ENCODE results near the gene PPP1R3D.
A peak's percentile ranks its signal among the peaks of the same experiment; 100 is the strongest.
"Not testable (repeated sequence)": the region's sequence is repeated elsewhere in the genome, so short reads cannot be mapped to it uniquely, and the experiment has no call there.

PPP1R3D gene

GRCh38 chr20:59958626-59959025 is 18.5 kb upstream of the PPP1R3D start:
- Mint-ChIP-seq H3K9me3 (no peaks in the 10 kb centered on the region), H3K27me3 (no peaks in the 10 kb centered on the region), H3K4me3 (no peak overlapping the region), H3K27ac (no peak overlapping the region), H3K4me1 (no peaks in the 10 kb centered on the region), H3K36me3 (peaks cover 6% of the 10 kb centered on the region)
- ATAC-seq (ENCODE audit: low read depth) (no peak), DNase-seq (ENCODE audit: low spot score in 2 of 2) (no peak)

- H3K27me3 Mint-ChIP-seq, result no peaks in the 10 kb centered on the region
- no peaks in the 10 kb centered on the region for H3K4me1 Mint-ChIP-seq
- H3K4me3 Mint-ChIP-seq, result no peak within 1 kb of the TSS
- peaks cover 6% of the 10 kb centered on the region for H3K36me3 Mint-ChIP-seq
- no peak for ATAC-seq (ENCODE audit: low read depth)
- no peak within 1 kb of the TSS for H3K27ac Mint-ChIP-seq
- no peak for DNase-seq (ENCODE audit: low spot score in 2 of 2)
- no peaks in the 10 kb centered on the region for H3K9me3 Mint-ChIP-seq
Observed at GRCh38 chr20:59958123-59958522, 18.0 kb upstream of the PPP1R3D start, which contains the start of gene CDH26. Gene CDH26 (plus strand): TSS chr20:59958423. CDS start chr20:59958727, 304 bp downstream.

GRCh38 chr20:59957568-59957967 is 17.5 kb upstream of the PPP1R3D start:
- H3K36me3 Mint-ChIP-seq; ATAC-seq (ENCODE audit: low read depth); H3K9me3 Mint-ChIP-seq; H3K27ac Mint-ChIP-seq; DNase-seq (ENCODE audit: low spot score in 2 of 2); H3K4me3 Mint-ChIP-seq; H3K4me1 Mint-ChIP-seq; H3K27me3 Mint-ChIP-seq: not testable (repeated sequence)

GRCh38 chr20:59955131-59955796 is 15.2 kb upstream of the PPP1R3D start:
- Mint-ChIP-seq H3K4me1 (no peaks in the 10 kb centered on the region), H3K4me3 (no peak overlapping the region), H3K27ac (no peak overlapping the region), H3K27me3 (no peaks in the 10 kb centered on the region), H3K36me3 (peaks cover 6% of the 10 kb centered on the region), H3K9me3 (no peaks in the 10 kb centered on the region)
- ATAC-seq (ENCODE audit: low read depth) (no peak), DNase-seq (ENCODE audit: low spot score in 2 of 2) (no peak)

- ATAC-seq (ENCODE audit: low read depth), result no peak
- H3K9me3 Mint-ChIP-seq, result no peaks in the 10 kb centered on the region
- no peaks in the 10 kb centered on the region for H3K27me3 Mint-ChIP-seq
- H3K27ac Mint-ChIP-seq, result no peak overlapping the region
- H3K36me3 Mint-ChIP-seq, result peaks cover 6% of the 10 kb centered on the region
- no peak overlapping the region for H3K4me3 Mint-ChIP-seq
- no peaks in the 10 kb centered on the region for H3K4me1 Mint-ChIP-seq
- DNase-seq (ENCODE audit: low spot score in 2 of 2), result no peak
Observed at GRCh38 chr20:59954718-59955117, 14.6 kb upstream of the PPP1R3D start.

- Mint-ChIP-seq H3K36me3 (peaks cover 1% of the 10 kb centered on the region), H3K4me1 (peaks cover 4% of the 10 kb centered on the region), H3K27me3 (no peaks in the 10 kb centered on the region), H3K27ac (no peak overlapping the region), H3K9me3 (no peaks in the 10 kb centered on the region), H3K4me3 (no peak overlapping the region)
- no peak for ATAC-seq (ENCODE audit: low read depth)
- DNase-seq (ENCODE audit: low spot score in 2 of 2), result no peak
Observed at GRCh38 chr20:59949911-59950310, 9.8 kb upstream of the PPP1R3D start.

- Mint-ChIP-seq H3K27ac (peak overlapping the region; percentile 56), H3K9me3 (no peaks in the 10 kb centered on the region), H3K27me3 (no peaks in the 10 kb centered on the region), H3K4me3 (no peak overlapping the region), H3K4me1 (peaks cover 4% of the 10 kb centered on the region), H3K36me3 (peaks cover 7% of the 10 kb centered on the region)
- DNase-seq (ENCODE audit: low spot score in 2 of 2) (peak in 1 of 2 donors; percentile 33), ATAC-seq (ENCODE audit: low read depth) (peak; percentile 64)
Observed at GRCh38 chr20:59948828-59949720, 9.0 kb upstream of the PPP1R3D start.

- DNase-seq (ENCODE audit: low spot score in 2 of 2) (no peak), ATAC-seq (ENCODE audit: low read depth) (no peak)
- no peaks in the 10 kb centered on the region for H3K9me3 Mint-ChIP-seq
- H3K4me3 Mint-ChIP-seq, result no peak overlapping the region
- H3K27me3 Mint-ChIP-seq, result no peaks in the 10 kb centered on the region
- H3K4me1 Mint-ChIP-seq, result peaks cover 4% of the 10 kb centered on the region
- H3K27ac Mint-ChIP-seq, result peak overlapping the region; percentile 56
- H3K36me3 Mint-ChIP-seq, result peaks cover 8% of the 10 kb centered on the region
Observed at GRCh38 chr20:59948212-59948611, 8.1 kb upstream of the PPP1R3D start.

GRCh38 chr20:59947376-59947775 is 7.3 kb upstream of the PPP1R3D start:
- no peak overlapping the region for H3K4me3 Mint-ChIP-seq
- H3K27ac Mint-ChIP-seq, result no peak overlapping the region
- DNase-seq (ENCODE audit: low spot score in 2 of 2), result no peak
- no peak for ATAC-seq (ENCODE audit: low read depth)
- peaks cover 8% of the 10 kb centered on the region for H3K36me3 Mint-ChIP-seq
- H3K27me3 Mint-ChIP-seq, result no peaks in the 10 kb centered on the region
- H3K9me3 Mint-ChIP-seq, result no peaks in the 10 kb centered on the region
- peaks cover 4% of the 10 kb centered on the region for H3K4me1 Mint-ChIP-seq

GRCh38 chr20:59945731-59946130 is 5.6 kb upstream of the PPP1R3D start:
- ATAC-seq (ENCODE audit: low read depth), result no peak
- Mint-ChIP-seq H3K27ac (no peak overlapping the region), H3K27me3 (no peaks in the 10 kb centered on the region), H3K4me3 (no peak overlapping the region), H3K4me1 (peaks cover 14% of the 10 kb centered on the region), H3K9me3 (no peaks in the 10 kb centered on the region), H3K36me3 (peaks cover 6% of the 10 kb centered on the region)
- DNase-seq (ENCODE audit: low spot score in 2 of 2), result no peak

- H3K4me1 Mint-ChIP-seq, result peaks cover 14% of the 10 kb centered on the region
- DNase-seq (ENCODE audit: low spot score in 2 of 2), result no peak
- ATAC-seq (ENCODE audit: low read depth), result no peak
- no peak overlapping the region for H3K4me3 Mint-ChIP-seq
- H3K27ac Mint-ChIP-seq, result no peak overlapping the region
- H3K36me3 Mint-ChIP-seq, result peaks cover 6% of the 10 kb centered on the region
- H3K9me3 Mint-ChIP-seq, result no peaks in the 10 kb centered on the region
- H3K27me3 Mint-ChIP-seq, result no peaks in the 10 kb centered on the region
Observed at GRCh38 chr20:59945175-59945574, 5.1 kb upstream of the PPP1R3D start.

- ATAC-seq (ENCODE audit: low read depth) (no peak), DNase-seq (ENCODE audit: low spot score in 2 of 2) (no peak)
- Mint-ChIP-seq H3K36me3 (peaks cover 6% of the 10 kb centered on the region), H3K9me3 (no peaks in the 10 kb centered on the region), H3K4me3 (no peak overlapping the region), H3K27ac (no peak overlapping the region), H3K27me3 (no peaks in the 10 kb centered on the region), H3K4me1 (peaks cover 14% of the 10 kb centered on the region)
Observed at GRCh38 chr20:59944726-59945125, 4.6 kb upstream of the PPP1R3D start.

GRCh38 chr20:59942245-59942644 is 2.1 kb upstream of the PPP1R3D start:
- Mint-ChIP-seq H3K27ac (no peak overlapping the region), H3K36me3 (peaks cover 8% of the 10 kb centered on the region), H3K9me3 (no peaks in the 10 kb centered on the region), H3K27me3 (no peaks in the 10 kb centered on the region), H3K4me3 (no peak overlapping the region), H3K4me1 (peaks cover 16% of the 10 kb centered on the region)
- DNase-seq (ENCODE audit: low spot score in 2 of 2), result no peak
- ATAC-seq (ENCODE audit: low read depth), result no peak

- H3K27ac Mint-ChIP-seq, result peak overlapping the region; percentile 95
- no peaks in the 10 kb centered on the region for H3K27me3 Mint-ChIP-seq
- peaks cover 8% of the 10 kb centered on the region for H3K36me3 Mint-ChIP-seq
- no peak for DNase-seq (ENCODE audit: low spot score in 2 of 2)
- no peak for ATAC-seq (ENCODE audit: low read depth)
- H3K4me3 Mint-ChIP-seq, result peak overlapping the region; percentile 98
- peaks cover 20% of the 10 kb centered on the region for H3K4me1 Mint-ChIP-seq
- no peaks in the 10 kb centered on the region for H3K9me3 Mint-ChIP-seq
Observed at GRCh38 chr20:59940956-59941294, 820 bp upstream of the PPP1R3D start.

- Mint-ChIP-seq H3K4me3 (peak overlapping the region; percentile 98), H3K9me3 (no peaks in the 10 kb centered on the region), H3K27me3 (no peaks in the 10 kb centered on the region), H3K4me1 (peaks cover 20% of the 10 kb centered on the region), H3K27ac (peak overlapping the region; percentile 95), H3K36me3 (peaks cover 9% of the 10 kb centered on the region)
- peak; percentile 9 to 29 for DNase-seq (ENCODE audit: low spot score in 2 of 2)
- ATAC-seq (ENCODE audit: low read depth), result peak; percentile 4
Observed at GRCh38 chr20:59939879-59940128, 301 bp downstream of the PPP1R3D start.
